Mesendoderm (in vitro differentiated cells): ENCODE measurements around the gene P3H2.

Source experiments
- DNase-seq: peaks from one replicate; pipeline ENCODE4 v3.0.0; 2013
- H2AK5ac ChIP-seq: 2 replicates; pipeline ENCODE4 v1.6.1; 2013; ENCODE audit warnings: low read length, inconsistent platforms
- H2BK120ac ChIP-seq: 2 replicates; pipeline ENCODE4 v1.6.1; 2013; ENCODE audit warnings: low read depth, mild to moderate bottlenecking, low read length, moderate library complexity, mixed read lengths
- H2BK15ac ChIP-seq: replicated peaks from 2 replicates; pipeline ENCODE4 v1.6.1; 2013; ENCODE audit warnings: low read depth, mild to moderate bottlenecking, moderate library complexity
- H2BK5ac ChIP-seq: 2 replicates; pipeline ENCODE4 v1.6.1; 2013; ENCODE audit warnings: low read length, inconsistent platforms
- H3K18ac ChIP-seq: 2 replicates; pipeline ENCODE4 v1.6.1; 2013; ENCODE audit warnings: mild to moderate bottlenecking, low read length, mixed read lengths
- H3K23ac ChIP-seq: one replicate; pipeline ENCODE4 v1.6.1; 2013; ENCODE audit warnings: low read length
- H3K27ac ChIP-seq: 2 replicates; pipeline ENCODE4 v1.5.1; 2013; ENCODE audit warnings: low read depth, mild to moderate bottlenecking, inconsistent platforms, low read length, moderate library complexity
- H3K27me3 ChIP-seq: 2 replicates; pipeline ENCODE4 v1.6.1; 2013; ENCODE audit warnings: low read length, control low read depth, mild to moderate bottlenecking, inconsistent platforms; ENCODE audit not compliant: insufficient read depth, poor library complexity
- H3K36me3 ChIP-seq: 2 replicates; pipeline ENCODE4 v1.6.1; 2013; ENCODE audit warnings: low read length, inconsistent platforms; ENCODE audit not compliant: control insufficient read depth, insufficient read depth
- H3K4ac ChIP-seq: one replicate; pipeline ENCODE4 v1.6.1; 2013; ENCODE audit warnings: low read depth, mild to moderate bottlenecking, low read length, moderate library complexity
- H3K4me1 ChIP-seq: 2 replicates; pipeline ENCODE4 v1.6.1; 2013; ENCODE audit warnings: low read depth, low read length, inconsistent platforms; ENCODE audit not compliant: control insufficient read depth
- H3K4me2 ChIP-seq: 2 replicates; pipeline ENCODE4 v1.6.1; 2013; ENCODE audit warnings: low read length
- H3K4me3 ChIP-seq: 2 replicates; pipeline ENCODE4 v1.5.1; 2013; ENCODE audit warnings: mild to moderate bottlenecking, low read length
- H3K56ac ChIP-seq: one replicate; pipeline ENCODE4 v1.6.1; 2013; ENCODE audit warnings: low read length
- H3K79me1 ChIP-seq: 2 replicates; pipeline ENCODE4 v1.6.1; 2013; ENCODE audit warnings: low read length, inconsistent platforms
- H3K79me2 ChIP-seq: 2 replicates; pipeline ENCODE4 v1.6.1; 2013; ENCODE audit warnings: mild to moderate bottlenecking, low read length; ENCODE audit not compliant: control insufficient read depth, insufficient read depth
- H3K9ac ChIP-seq: 2 replicates; pipeline ENCODE4 v1.6.1; 2013; ENCODE audit warnings: low read length, inconsistent platforms
- H4K5ac ChIP-seq: one replicate; pipeline ENCODE4 v1.6.1; 2013; ENCODE audit warnings: low read length
- H4K8ac ChIP-seq: one replicate; pipeline ENCODE4 v1.6.1; 2013; ENCODE audit warnings: low read depth, mild to moderate bottlenecking, control low read depth, low read length, moderate library complexity
- WGBS: extraction: QIAGEN DNeasy Blood & Tissue Kit; methylation state at CpG from one replicate; pipeline ENCODE4 v1.1.7; 2013; ENCODE audit warnings: low lambda C conversion rate, missing lambda C conversion rate; ENCODE audit not compliant: insufficient coverage; ENCODE audit errors: extremely low coverage; 5-methylcytosine and 5-hydroxymethylcytosine counted together

The P3H2 gene

DNA sequence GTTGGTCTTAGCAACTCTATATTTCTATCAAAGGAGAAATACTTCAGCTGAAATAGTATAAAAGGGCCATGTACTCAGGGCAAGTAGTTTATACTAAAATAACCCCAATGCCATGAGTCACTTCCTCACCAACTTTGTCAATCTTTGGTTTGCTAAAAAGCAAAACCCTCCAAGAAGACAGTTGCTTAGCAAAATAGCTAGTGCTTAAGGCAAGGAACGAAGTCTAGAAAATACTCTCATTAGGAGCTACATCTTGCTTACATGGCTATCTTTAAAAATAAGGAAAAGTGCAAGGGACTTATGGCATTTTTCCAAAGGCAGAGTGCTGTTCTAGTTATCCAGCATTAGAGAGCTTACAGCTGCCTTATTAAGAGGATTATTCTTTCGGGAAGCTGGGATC lies 28.4 kb downstream of the P3H2 start:
- no peak overlapping the region for H2BK5ac ChIP-seq
- no peak overlapping the region for H3K23ac ChIP-seq
- peaks cover 32% of the 10 kb centered on the region for H3K79me2 ChIP-seq
- WGBS: no CpG with 5 or more reads among the region's 2 CpGs
- H2BK120ac ChIP-seq: no peak overlapping the region
- H3K4me3 ChIP-seq: no peak overlapping the region
- no peak overlapping the region for H4K8ac ChIP-seq
- H3K27me3 ChIP-seq: no peaks in the 10 kb centered on the region
- peaks cover 2% of the 10 kb centered on the region for H3K4me1 ChIP-seq
- H3K4ac ChIP-seq: no peak overlapping the region
- H3K9ac ChIP-seq: no peak overlapping the region
- H4K5ac ChIP-seq: no peak overlapping the region
- H3K18ac ChIP-seq: no peak overlapping the region
- H3K56ac ChIP-seq: no peak overlapping the region
- no peak for DNase-seq
- no peak overlapping the region for H3K4me2 ChIP-seq
- H2AK5ac ChIP-seq: no peak overlapping the region
- H3K36me3 ChIP-seq: peaks cover 2% of the 10 kb centered on the region
- H3K79me1 ChIP-seq: peaks cover 8% of the 10 kb centered on the region
- H2BK15ac ChIP-seq: no peak overlapping the region
- no peak overlapping the region for H3K27ac ChIP-seq

- Histone ChIP-seq H3K27ac (no peak overlapping the region), H3K79me2 (peaks cover 28% of the 10 kb centered on the region), H2BK5ac (no peak overlapping the region), H3K36me3 (peaks cover 2% of the 10 kb centered on the region), H4K8ac (no peak overlapping the region), H3K79me1 (peaks cover 5% of the 10 kb centered on the region), H2BK120ac (no peak overlapping the region), H3K9ac (no peak overlapping the region), H3K4ac (no peak overlapping the region), H3K4me1 (peaks cover 10% of the 10 kb centered on the region), H4K5ac (no peak overlapping the region), H3K23ac (no peak overlapping the region), H3K56ac (no peak overlapping the region), H2BK15ac (no peak overlapping the region), H2AK5ac (no peak overlapping the region), H3K4me2 (no peak overlapping the region), H3K18ac (no peak overlapping the region), H3K4me3 (no peak overlapping the region), H3K27me3 (no peaks in the 10 kb centered on the region)
- DNase-seq: no peak
- no CpG with 5 or more reads among the region's 4 CpGs for WGBS
Observed at GRCh38 chr3:190089711-190090110, 31.0 kb downstream of the P3H2 start.

DNA sequence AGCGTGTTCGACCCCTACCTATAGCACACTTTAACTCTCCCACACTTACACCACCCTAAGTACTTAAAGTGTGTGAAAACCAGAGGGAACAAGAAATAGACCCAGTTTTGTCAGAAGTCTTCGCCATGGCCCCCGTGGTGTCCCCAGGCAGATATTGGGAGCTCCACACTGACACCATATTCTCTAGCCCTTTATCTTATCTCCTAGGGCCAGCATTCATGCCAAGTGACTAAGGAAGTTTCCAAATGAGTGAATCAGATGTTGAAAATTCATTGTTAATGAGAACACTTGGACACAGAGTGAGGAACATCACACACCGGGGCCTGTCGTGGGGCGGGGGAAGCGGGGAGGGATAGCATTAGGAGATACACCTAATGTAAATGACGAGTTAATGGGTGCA lies 31.8 kb downstream of the P3H2 start:
- H3K4ac ChIP-seq: no peak overlapping the region
- no peak overlapping the region for H3K56ac ChIP-seq
- H3K36me3 ChIP-seq: peaks cover 2% of the 10 kb centered on the region
- H2BK5ac ChIP-seq: no peak overlapping the region
- H2BK120ac ChIP-seq: no peak overlapping the region
- H3K79me2 ChIP-seq: peaks cover 21% of the 10 kb centered on the region
- H3K18ac ChIP-seq: no peak overlapping the region
- H2AK5ac ChIP-seq: no peak overlapping the region
- no peak overlapping the region for H3K4me2 ChIP-seq
- no peak overlapping the region for H3K27ac ChIP-seq
- peak; percentile 62 for DNase-seq
- no peak overlapping the region for H2BK15ac ChIP-seq
- H3K79me1 ChIP-seq: peaks cover 2% of the 10 kb centered on the region
- no CpG with 5 or more reads among the region's 9 CpGs for WGBS
- H3K4me1 ChIP-seq: peaks cover 10% of the 10 kb centered on the region
- no peak overlapping the region for H3K4me3 ChIP-seq
- H3K9ac ChIP-seq: no peak overlapping the region
- H4K8ac ChIP-seq: no peak overlapping the region
- no peaks in the 10 kb centered on the region for H3K27me3 ChIP-seq
- no peak overlapping the region for H3K23ac ChIP-seq
- no peak overlapping the region for H4K5ac ChIP-seq

- H3K4me2 ChIP-seq: no peak overlapping the region
- WGBS: no CpG with 5 or more reads among the region's 2 CpGs
- H3K36me3 ChIP-seq: no peaks in the 10 kb centered on the region
- H3K4me1 ChIP-seq: peaks cover 9% of the 10 kb centered on the region
- H4K8ac ChIP-seq: no peak overlapping the region
- H3K79me2 ChIP-seq: peaks cover 20% of the 10 kb centered on the region
- no peak overlapping the region for H3K18ac ChIP-seq
- H4K5ac ChIP-seq: no peak overlapping the region
- H2BK5ac ChIP-seq: no peak overlapping the region
- H2BK120ac ChIP-seq: no peak overlapping the region
- H3K4ac ChIP-seq: peak overlapping the region; percentile 91
- H3K9ac ChIP-seq: no peak overlapping the region
- peak; percentile 76 for DNase-seq
- peak overlapping the region; percentile 35 for H3K56ac ChIP-seq
- no peak overlapping the region for H3K23ac ChIP-seq
- H3K27ac ChIP-seq: no peak overlapping the region
- H3K79me1 ChIP-seq: no peaks in the 10 kb centered on the region
- no peak overlapping the region for H2BK15ac ChIP-seq
- no peak overlapping the region for H2AK5ac ChIP-seq
- no peak overlapping the region for H3K4me3 ChIP-seq
- H3K27me3 ChIP-seq: no peaks in the 10 kb centered on the region
Observed at GRCh38 chr3:190086191-190086590, 34.5 kb downstream of the P3H2 start.

DNA sequence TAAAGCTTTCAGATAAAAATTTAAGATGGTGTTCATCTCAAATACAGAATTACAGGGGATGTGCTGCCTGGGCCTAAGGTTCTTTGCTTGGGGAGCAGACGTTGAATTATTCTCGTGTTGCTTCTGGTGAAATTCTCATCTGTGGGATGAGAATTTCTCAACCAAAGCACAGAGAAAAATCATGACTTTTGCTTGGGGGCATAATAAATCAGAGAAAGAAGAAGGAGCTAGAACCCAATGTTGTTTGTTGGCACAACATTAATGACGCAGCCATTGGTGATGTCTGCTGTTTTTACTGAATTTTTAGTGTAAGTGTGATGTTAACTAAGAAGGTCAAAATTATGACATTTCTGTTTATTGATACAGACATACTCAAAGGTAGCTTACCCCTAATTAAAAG lies 35.7 kb downstream of the P3H2 start:
- DNase-seq: no peak
- H3K79me1 ChIP-seq: no peaks in the 10 kb centered on the region
- H2AK5ac ChIP-seq: no peak overlapping the region
- H3K79me2 ChIP-seq: peaks cover 18% of the 10 kb centered on the region
- no peaks in the 10 kb centered on the region for H3K27me3 ChIP-seq
- H3K4ac ChIP-seq: no peak overlapping the region
- no peak overlapping the region for H3K27ac ChIP-seq
- no peak overlapping the region for H3K23ac ChIP-seq
- H3K4me2 ChIP-seq: no peak overlapping the region
- H3K18ac ChIP-seq: peak overlapping the region; percentile 92
- H3K36me3 ChIP-seq: no peaks in the 10 kb centered on the region
- no peak overlapping the region for H2BK15ac ChIP-seq
- no CpG with 5 or more reads among the region's 3 CpGs for WGBS
- H4K5ac ChIP-seq: no peak overlapping the region
- H3K56ac ChIP-seq: no peak overlapping the region
- H2BK120ac ChIP-seq: no peak overlapping the region
- H3K9ac ChIP-seq: no peak overlapping the region
- no peak overlapping the region for H2BK5ac ChIP-seq
- H3K4me3 ChIP-seq: no peak overlapping the region
- H3K4me1 ChIP-seq: peaks cover 9% of the 10 kb centered on the region
- no peak overlapping the region for H4K8ac ChIP-seq

- Histone ChIP-seq H3K4me2 (no peak overlapping the region), H3K4me1 (peaks cover 14% of the 10 kb centered on the region), H3K27ac (no peak overlapping the region), H3K79me1 (peaks cover 5% of the 10 kb centered on the region), H3K23ac (no peak overlapping the region), H2BK5ac (no peak overlapping the region), H3K4ac (no peak overlapping the region), H3K18ac (no peak overlapping the region), H3K79me2 (peaks cover 18% of the 10 kb centered on the region), H3K27me3 (no peaks in the 10 kb centered on the region), H2BK120ac (no peak overlapping the region), H3K56ac (no peak overlapping the region), H3K4me3 (no peak overlapping the region), H2AK5ac (no peak overlapping the region), H3K36me3 (no peaks in the 10 kb centered on the region), H4K5ac (no peak overlapping the region), H2BK15ac (no peak overlapping the region), H3K9ac (no peak overlapping the region), H4K8ac (no peak overlapping the region)
- no CpG with 5 or more reads among the region's 3 CpGs for WGBS
- no peak for DNase-seq
Observed at GRCh38 chr3:190083635-190084034, 37.1 kb downstream of the P3H2 start.
